GM10266 (cell line): ENCODE measurements around the gene EFNB2.

Source experiments
- DNase-seq: peaks from one replicate; pipeline ENCODE4 v3.0.0; 2012; ENCODE audit errors: extremely low spot score
- TF ChIP-seq, protein P1 (sequence below): IDR thresholded peaks from 2 replicates; pipeline ENCODE4 v1.5.1; 2012; ENCODE audit warnings: mild to moderate bottlenecking, low read depth; ENCODE audit not compliant: control insufficient read depth, insufficient read depth; ENCODE audit errors: missing control alignments

EFNB2 gene

DNA sequence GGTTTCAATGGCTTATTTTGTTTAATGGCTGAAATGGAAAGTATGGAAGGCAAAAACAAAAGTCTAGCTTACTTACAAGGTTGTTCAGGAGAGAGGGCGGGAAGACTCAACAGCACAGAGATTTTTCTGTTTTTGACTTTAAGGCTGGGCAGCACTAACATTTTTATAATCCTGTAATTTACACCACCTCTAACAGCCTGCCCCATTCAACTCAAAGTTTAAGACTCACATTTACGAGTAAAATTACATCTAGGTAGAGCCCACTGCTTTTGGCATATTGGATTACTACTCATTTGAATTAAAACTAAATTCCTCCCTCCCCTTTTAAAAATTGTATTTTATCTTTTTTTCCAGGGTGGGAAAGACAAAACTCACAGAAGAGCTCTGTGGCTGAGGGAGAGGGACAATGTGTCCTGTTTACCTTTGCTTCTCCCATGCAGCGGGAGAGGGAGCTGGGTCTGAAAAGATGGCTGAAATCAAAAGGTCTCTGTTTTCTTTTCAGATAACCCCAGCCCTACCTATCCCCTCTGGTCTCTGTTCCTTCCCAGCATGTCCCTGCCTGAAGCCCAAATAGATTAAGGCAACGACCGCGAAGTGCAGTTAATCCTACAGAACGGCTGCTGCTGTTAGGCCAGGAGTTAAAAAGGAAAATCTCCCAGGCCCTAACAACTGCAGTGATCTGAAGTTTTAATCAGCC is 6.6 kb downstream of the EFNB2 start:
- DNase-seq, result no peak
- TF ChIP-seq, protein P1, sequence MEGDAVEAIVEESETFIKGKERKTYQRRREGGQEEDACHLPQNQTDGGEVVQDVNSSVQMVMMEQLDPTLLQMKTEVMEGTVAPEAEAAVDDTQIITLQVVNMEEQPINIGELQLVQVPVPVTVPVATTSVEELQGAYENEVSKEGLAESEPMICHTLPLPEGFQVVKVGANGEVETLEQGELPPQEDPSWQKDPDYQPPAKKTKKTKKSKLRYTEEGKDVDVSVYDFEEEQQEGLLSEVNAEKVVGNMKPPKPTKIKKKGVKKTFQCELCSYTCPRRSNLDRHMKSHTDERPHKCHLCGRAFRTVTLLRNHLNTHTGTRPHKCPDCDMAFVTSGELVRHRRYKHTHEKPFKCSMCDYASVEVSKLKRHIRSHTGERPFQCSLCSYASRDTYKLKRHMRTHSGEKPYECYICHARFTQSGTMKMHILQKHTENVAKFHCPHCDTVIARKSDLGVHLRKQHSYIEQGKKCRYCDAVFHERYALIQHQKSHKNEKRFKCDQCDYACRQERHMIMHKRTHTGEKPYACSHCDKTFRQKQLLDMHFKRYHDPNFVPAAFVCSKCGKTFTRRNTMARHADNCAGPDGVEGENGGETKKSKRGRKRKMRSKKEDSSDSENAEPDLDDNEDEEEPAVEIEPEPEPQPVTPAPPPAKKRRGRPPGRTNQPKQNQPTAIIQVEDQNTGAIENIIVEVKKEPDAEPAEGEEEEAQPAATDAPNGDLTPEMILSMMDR, result no peak

DNA sequence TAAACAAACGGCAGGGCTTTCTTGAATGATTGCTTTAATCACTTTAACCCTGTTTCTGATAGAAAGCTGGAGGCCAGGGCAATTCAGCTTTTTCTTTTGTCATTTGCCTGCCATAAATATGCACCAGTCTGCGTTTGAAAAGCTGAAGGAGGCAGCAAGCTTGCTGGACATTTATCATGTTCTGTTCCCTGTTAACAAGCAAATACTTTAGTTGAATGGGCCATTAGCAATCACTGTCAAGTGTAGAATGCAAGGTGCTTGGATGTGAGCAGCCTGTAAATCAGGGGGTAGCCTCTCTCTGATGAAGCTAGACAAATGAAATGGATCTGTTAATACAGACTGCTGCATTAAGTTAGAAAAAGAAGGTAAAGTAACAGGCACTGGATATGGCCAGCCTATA is 7.6 kb downstream of the EFNB2 start:
- TF ChIP-seq, protein P1, result no peak
- DNase-seq, result no peak

DNA sequence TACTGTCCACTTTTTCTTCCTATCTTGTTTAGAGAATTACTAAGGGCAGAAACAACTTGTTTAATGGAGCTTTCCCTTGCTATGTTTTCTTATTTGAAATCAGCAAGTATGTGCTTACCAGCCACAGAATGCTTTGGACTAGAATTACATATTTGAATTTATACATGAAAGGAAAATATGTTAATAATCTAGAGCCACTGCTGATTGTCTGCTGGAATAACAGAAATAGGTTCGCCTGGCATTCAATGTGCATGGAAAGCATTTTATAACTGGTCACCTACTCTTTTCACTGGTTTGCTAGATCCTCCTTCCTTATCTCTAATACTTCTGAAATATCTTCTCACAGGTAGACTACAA is 8.0 kb downstream of the EFNB2 start:
- no peak for DNase-seq
- TF ChIP-seq, protein P1, result no peak

GRCh38 chr13:106526738-106527444 is 8.6 kb downstream of the EFNB2 start:
- TF ChIP-seq, protein P1, result no peak
- no peak for DNase-seq

DNA sequence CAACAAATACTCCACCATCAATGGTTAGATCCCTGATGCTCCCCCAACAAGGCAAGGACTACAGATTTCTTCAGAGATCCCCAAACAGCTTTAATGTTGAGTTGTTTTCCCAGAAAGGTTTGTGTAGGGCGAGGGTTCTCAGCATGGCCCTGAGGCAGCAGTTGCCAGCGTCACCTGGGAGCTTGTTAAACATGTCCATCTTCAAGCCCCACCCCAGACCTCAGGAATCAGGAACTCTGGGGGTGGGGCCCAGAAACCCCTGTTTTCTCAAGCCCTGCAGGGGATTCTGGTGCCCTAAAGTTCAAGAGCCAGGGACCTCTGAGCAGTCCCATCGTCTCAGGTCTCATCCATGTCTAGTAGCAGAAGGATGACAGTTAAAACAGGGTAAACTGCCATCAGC is 9.6 kb downstream of the EFNB2 start:
- DNase-seq, result no peak
- TF ChIP-seq, protein P1, result no peak

GRCh38 chr13:106524108-106524507 is 11.4 kb downstream of the EFNB2 start:
- no peak for DNase-seq
- TF ChIP-seq, protein P1, result no peak

- TF ChIP-seq, protein P1, result no peak
- DNase-seq, result no peak
Observed at GRCh38 chr13:106523576-106523975, 11.9 kb downstream of the EFNB2 start.
